GM19239 (cell line): ENCODE results near the gene SLC15A4.
"Not testable (repeated sequence)": the region's sequence is repeated elsewhere in the genome, so short reads cannot be mapped to it uniquely, and the experiment has no call there.

Experiments used
- DNase-seq: peaks from one replicate; pipeline ENCODE4 v3.0.0; 2011; ENCODE audit warnings: low spot score; ENCODE audit not compliant: insufficient read length
- FAIRE-seq: peaks from 2 replicates; lab custom pipeline; 2011; peaks lifted over from hg19 to GRCh38; lab: Jason Lieb, UNC

The SLC15A4 gene

DNA sequence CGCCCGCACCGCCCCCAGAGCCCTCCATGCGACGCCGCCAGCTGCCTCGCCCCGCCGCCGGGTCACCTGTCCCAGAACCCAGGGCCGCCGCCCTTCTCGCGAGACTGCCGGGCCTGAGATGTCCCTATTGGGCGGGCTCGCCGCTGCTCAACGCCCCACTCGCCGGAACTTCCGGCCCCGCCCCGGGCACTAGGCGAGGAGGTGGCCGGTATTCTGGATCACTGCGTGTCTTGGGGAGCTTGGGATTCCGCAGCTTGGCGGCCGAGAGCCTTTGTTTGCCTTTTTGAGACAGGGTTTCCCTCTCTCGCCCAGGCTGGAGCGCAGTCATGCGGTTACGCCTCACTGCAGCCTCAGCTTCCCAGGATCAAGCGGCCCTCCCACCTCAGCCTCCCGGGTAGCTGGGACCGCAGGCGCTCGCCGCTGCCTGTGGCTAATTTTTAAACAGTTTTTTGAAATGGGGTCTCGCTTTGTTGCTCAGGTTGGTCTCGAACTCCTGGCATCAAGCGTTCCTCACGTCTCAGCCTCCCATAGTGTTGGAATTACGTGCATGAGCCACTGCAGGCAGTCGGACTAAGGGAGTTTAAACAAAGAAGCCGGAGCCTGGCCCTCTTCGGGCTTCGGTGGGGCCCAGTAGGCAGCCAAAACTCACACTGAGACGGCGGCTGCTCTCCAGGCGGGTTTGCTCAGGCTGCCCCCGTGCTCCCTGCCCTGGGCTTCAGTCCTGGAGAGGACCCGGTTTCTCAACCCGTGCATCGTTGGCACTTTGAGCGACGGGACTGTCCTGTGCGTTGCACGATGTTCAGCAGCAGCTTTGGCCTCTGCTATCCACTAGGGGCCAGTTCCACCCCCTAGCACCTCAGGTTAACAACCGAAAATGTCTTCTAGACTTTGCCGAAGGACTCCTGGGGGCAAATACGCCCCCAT lies at the start of gene SLC15A4:
SLC15A4 (minus strand) TSS at position 43 of the 924 bp plus-strand sequence; CDS start at position 28, 15 bp downstream.
- peak; percentile 90 for FAIRE-seq
- peak; percentile 96 for DNase-seq

DNA sequence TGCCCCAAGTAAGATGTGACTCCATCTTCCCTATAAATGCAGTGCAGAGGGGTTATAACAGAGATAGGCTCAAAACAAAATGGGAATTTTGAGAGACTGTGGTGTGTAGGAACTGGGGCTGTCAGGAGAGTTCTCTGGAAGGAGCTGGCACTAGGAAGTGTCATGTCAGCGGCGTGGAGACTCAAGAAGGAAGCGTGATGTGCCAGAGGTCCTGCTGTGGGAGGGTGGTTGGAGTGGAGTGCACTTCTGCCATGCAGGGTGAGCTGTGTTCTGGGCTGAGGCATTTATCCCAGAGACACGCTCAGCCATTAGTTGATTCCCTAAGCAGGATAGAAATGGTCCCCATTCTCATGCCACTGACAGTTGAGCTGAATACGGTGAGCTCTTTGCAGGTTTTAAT lies 48.5 kb upstream of the SLC15A4 start:
- no peak for DNase-seq

DNA sequence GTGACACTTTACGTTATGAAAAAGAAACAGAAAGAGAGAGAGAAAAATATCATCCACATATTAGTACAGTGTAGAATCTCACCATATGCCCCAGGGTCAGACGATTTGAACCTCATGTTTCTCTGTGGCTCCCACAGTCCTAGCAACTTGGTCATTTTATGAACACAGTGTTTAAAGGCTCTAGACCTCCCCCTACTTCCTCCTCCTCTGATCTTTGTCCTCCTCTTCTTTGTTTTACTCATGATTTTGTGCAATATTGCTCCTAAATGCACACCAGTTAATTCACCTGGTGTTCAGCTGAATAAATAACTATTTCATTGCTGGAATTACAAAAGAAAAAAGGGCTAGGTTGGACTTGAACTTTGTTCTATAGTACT lies 47.7 kb upstream of the SLC15A4 start:
- no peak for FAIRE-seq
- DNase-seq: no peak

More for the DNA sequence above, 48.5 kb upstream of the SLC15A4 start:
- FAIRE-seq: no peak

DNA sequence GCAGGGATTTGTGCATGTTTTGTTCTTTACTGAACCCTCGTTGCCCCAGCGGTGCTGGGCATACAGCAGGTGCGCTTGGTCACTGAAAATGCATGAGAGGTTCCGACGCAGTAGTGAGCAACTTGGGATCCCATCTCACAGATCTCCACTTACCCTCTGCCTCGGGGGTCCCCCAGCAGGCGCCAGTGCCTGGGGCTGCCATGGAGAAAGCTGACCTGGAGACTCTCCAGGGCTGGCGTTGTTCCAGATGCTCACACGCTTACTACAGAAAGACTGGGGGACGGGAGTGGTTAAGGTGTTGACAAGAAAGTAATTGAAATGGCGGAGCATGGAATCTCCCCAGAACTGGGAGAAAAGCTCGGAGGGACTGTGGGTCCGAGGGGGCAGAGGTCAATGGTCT lies 43.7 kb upstream of the SLC15A4 start:
- DNase-seq (no peak), FAIRE-seq (no peak)

DNA sequence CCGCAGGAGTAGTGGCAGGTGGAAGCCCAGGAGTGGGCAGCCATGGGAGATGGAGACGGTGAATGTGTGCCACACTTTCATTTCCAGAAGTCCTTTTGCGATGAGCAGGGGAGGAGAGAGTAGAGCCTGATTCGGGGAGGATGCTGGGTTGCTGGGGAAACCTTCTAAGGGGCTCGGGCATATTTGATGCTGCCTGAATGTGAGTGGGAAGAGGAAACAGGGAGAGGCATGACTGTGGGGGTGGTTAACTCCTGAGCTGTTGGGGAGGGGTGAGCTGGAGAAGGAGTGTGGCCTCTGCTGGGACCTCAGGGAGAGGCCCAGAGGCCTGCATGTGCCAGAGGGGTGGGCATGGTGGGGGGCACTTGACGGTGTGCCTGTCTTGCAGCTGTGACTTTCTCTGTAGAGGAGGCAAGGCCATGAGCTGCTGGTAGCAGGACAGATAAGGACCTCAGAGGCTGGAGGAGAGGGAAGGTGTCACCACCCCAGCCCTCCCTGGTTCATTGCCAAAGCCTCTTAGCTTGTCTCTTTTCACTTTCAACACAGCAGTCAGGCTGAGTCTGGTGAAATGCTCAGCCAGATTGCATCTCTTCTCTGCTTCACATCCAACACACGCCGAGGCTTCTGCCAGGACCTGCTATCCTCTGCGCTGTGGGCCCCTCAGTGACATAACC lies 40.9 kb upstream of the SLC15A4 start:
- no peak for DNase-seq
- no peak for FAIRE-seq

DNA sequence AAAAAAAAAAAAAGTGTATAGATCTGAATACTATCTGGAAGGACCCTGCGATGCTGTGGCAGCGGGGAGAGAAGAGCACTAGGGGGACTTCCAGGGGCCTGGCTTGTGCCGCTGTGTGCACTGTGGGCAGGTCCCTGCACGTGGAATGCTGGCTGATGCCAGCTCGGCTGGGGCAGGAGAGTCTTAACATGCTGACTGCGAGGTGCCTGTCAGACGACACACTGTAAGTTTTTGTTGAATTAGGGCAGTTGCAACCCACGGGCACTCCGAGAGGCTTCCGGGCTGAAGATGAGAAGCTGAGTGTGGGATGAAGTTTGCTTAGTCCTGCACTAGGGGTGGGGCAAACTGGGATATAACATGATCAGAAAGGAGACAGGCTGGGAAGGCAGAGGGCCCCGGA lies 40.2 kb upstream of the SLC15A4 start:
- FAIRE-seq: no peak

DNA sequence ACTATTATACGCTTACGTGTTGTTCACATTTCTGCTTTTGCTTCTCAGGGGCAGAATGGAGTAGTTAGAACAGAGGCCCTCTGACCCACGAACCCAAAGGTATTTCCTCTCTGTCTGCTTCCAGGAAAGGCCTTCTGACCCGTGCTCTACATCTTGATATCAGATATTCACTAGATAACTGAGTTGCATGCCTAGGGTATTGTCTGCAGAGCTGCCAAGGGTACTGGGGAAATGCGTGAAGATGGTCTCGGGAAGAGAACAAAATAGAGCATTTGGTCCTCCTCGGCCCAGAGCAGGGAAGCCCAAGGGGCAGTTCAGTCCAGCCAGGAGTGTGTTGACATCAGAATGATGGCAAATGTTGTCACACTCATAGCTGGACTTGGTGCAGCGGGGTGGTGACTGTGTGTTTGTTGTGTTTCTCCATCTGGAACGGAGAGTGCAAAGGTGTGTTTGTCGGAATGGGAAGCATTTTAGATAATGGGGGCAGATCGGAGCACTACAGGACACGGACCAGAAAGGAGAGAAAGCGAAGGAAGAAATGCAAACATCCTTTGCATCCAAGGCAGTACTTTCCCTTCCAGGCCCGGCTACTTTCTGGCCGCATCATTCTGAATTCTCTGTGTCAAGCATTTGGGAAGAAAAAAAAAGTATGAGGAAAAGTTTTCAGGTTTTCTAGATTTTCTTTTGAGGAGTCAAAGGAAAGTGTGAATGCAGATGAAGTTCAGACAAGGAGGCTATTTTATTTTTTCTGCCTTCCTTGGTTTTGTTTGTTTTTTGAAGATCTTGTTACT lies 37.7 kb upstream of the SLC15A4 start:
- DNase-seq (no peak), FAIRE-seq (no peak)

More for the DNA sequence above, 40.2 kb upstream of the SLC15A4 start:
- no peak for DNase-seq

DNA sequence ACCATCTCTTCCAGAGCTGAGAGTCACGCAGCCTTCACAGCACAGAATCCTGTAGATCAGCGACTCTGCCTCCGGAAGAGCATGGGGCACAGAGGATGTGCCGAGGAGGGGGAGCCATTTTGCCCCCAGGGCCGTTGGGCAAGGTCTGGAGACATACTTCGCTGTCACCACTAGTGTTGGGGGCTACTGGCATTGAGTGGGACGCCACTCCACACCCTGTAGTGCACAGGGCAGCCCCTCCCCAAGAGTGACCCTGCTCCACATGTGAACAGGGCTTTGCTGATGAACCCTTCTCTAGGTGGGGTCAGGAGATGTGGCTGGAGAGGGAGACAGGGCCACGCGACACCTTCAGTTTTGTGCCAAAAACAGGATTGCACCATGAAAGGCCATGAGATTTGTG lies 35.6 kb upstream of the SLC15A4 start:
- no peak for FAIRE-seq
- no peak for DNase-seq

GRCh38 chr12:128857133-128857763 lies 33.5 kb upstream of the SLC15A4 start:
- DNase-seq: no peak
- FAIRE-seq: no peak

DNA sequence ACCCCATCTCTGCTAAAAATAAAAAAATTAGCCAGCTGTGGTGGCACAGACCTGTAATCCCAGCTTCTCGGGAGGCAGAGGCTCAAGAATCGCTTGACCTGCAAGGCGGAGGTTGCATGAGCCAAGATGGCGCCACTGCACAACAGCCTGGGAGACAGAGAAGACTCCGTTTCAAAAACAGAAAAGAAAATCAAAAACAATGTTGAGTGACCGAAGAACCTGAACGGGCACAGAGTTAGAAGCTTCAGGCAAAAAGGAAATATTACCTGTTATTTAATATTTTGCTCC lies 33.0 kb upstream of the SLC15A4 start:
- no peak for DNase-seq
- no peak for FAIRE-seq

- FAIRE-seq (no peak), DNase-seq (no peak)
Observed at GRCh38 chr12:128856035-128856790, 32.5 kb upstream of the SLC15A4 start.

- DNase-seq: no peak
- no peak for FAIRE-seq
Observed at GRCh38 chr12:128853600-128854197, 29.9 kb upstream of the SLC15A4 start.

- DNase-seq (no peak), FAIRE-seq (no peak)
Observed at GRCh38 chr12:128852885-128853599, 29.3 kb upstream of the SLC15A4 start, which contains the start of gene GLT1D1. TSS of gene GLT1D1 (plus strand) at chr12:128853478. CDS start at chr12:128853582, 104 bp downstream.

DNA sequence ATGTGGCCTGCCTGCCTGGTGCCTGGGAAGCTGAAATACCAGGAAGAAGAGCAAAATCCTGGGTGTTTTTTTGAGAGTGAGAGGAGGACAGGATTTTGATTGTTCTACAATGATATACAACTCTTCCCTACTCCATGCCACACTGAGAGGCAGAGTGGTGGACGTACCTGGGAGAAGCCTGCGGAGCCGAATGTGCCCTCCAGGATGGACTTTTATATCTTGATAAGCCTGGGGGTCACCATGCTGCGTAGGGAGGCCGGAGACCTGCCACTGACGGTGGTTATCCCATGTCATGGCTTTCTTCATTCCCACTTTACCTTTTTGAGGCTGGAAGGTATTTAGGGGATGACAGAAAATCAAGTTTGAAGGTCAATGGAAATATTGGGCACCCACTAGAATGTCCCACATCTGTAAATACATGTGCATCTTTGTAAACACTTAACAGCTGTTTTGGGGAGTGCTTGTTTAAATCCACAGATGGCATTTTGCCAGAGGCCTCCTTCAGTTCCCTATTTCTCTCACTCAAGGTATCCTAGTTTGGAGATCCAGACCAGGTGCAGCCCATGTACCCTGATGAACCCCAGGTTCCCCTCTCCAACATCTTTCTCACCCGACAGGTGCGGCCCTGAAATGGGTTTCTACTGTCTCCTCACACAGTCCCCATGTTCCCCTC lies 28.4 kb upstream of the SLC15A4 start:
- no peak for FAIRE-seq

GRCh38 chr12:128851429-128851828 lies 27.7 kb upstream of the SLC15A4 start:
- DNase-seq, FAIRE-seq: not testable (repeated sequence)

More for the DNA sequence above, 28.4 kb upstream of the SLC15A4 start:
- no peak for DNase-seq

DNA sequence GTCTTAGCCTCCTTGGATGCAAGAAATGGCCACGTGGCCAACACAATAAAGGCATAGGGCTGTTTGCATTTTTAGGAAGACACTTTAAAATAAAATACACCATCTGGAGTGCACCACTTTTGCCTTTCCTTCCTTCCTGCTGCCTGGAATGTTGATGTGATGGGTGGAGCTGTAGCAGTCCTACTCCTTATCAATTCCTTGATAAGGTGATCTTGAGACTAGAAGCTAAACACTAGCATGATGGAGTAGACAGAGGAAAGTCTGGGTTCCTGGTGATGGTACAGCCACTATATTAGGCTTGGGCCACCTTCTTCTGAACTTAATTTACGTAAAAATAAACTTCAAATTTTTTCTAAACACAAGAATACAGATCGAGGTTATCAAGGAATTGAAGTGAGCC lies 26.6 kb upstream of the SLC15A4 start:
- no peak for DNase-seq
- FAIRE-seq: no peak

DNA sequence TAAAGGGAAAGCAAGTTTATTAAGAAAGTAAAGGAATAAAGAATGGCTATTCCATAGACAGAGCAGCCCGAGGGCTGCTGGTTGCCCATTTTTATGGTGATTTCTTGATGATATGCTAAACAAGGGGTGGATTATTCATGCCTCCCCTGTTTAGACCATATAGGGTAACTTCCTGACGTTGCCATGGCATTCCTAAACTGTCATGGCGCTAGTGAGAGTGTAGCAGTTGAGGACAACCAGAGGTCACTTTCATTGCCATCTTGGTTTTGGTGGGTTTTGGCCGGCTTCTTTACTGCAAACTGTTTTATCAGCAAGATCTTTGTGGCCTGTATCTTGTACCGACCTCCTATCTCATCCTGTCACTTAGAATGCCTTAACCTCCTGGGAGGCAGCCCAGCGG lies 26.0 kb upstream of the SLC15A4 start:
- not testable (repeated sequence) for FAIRE-seq, DNase-seq

DNA sequence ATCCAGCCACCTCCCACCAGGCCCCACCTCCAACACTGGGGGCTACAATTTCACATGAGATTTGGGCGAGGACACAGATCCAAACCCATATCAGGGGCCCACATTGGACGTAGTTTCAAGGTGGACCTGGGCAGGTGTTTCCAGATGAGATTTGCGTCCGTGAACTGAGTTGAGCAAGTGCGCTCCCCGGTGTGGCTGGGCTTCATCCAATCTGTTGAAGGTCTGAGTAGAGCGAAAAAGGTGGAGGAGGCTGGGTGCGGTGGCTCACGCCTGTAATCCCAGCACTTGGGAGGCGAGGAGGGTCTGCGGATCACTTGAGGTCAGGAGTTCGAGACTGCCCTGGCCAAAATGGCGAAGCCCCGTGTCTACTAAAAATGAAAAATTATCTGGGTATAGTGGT lies 24.6 kb upstream of the SLC15A4 start:
- FAIRE-seq: no peak
- no peak for DNase-seq
